ENCODE measurements around the gene DMPK. TPM values are rescaled to one million over a fixed set of nuclear protein-coding genes. Genes with fewer than 3 reads are reported as not detected.

DMPK gene
- total and polyA plus RNA-seq, 2 of the 4 experiments (the other 2 are of a cell fraction): 7.9 to 50.7 TPM

DNA sequence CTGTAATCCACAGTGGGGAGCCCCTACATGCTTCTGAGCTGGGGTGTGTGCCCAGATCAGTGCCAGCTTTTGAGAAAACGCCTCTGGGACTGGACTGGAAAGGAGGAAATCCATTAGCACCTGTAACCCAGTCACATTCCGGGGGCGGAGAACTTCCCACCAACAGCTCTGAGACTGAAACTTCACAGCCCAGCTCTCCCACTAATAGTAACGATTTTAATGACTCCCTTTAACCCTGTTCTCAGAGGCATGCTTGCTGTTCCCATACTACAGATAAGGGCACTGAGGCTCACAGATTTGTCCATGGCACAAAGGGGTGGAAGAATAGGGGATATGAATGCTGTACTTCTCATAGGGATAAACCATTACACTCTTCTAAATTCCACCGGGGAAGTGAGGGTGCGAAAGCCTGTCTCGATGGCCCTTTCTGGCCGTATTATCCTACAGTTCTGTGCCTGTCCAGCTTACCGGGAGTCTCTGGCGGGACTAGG lies 52.4 kb downstream of the DMPK start:
- Histone ChIP-seq H2AK5ac (ENCODE audit: low read depth, low read length) (peak overlapping the region; percentile 96), H3K14ac (replicated peaks; ENCODE audit: low read depth, low read length) (peak overlapping the region; percentile 66), H2BK20ac (ENCODE audit: low read depth, low read length) (no peak overlapping the region), H4K91ac (ENCODE audit: insufficient read depth, low read depth, low read length) (0 out of 2 replicates have a peak overlapping the region, but pooled peaks have one; percentile 37), H3K23ac (ENCODE audit: low read depth, low read length) (peak overlapping the region; percentile 86), H3K4ac (ENCODE audit: low read depth, low read length) (peak overlapping the region; percentile 55), H2BK120ac (ENCODE audit: low read depth, low read length) (no peak overlapping the region), H3K56ac (ENCODE audit: extremely low read depth, insufficient read depth, low read length) (peak overlapping the region; percentile 61), H2AFZ (replicated peaks; ENCODE audit: low read length, poor library complexity) (peak overlapping the region; percentile 86), H3K79me1 (ENCODE audit: low read depth in 1 of 2, low read length in 2 of 2) (peaks cover 31 to 54% of the 10 kb centered on the region in 2 experiments), H3K27me3 (ENCODE audit: control insufficient read depth, insufficient read depth, low read length) (no peaks in the 10 kb centered on the region), H3K9ac (ENCODE audit: low read depth, low read length) (peak overlapping the region; percentile 92), H3K9me3 (ENCODE audit: control insufficient read depth, insufficient read depth, low read length) (no peaks in the 10 kb centered on the region), H4K20me1 (ENCODE audit: insufficient read depth, low read length) (peaks cover 2% of the 10 kb centered on the region; the same call in 1 of the 2 replicates), H3K4me3 (ENCODE audit: insufficient read depth, low read depth, low read length) (peak overlapping the region; percentile 89), H3K36me3 (ENCODE audit: control insufficient read depth, insufficient read depth, low read length) (peaks cover 1% of the 10 kb centered on the region; the same call in 1 of the 2 replicates), H4K5ac (ENCODE audit: low read depth, low read length) (peak overlapping the region; percentile 35), H3K4me2 (ENCODE audit: low read depth, low read length) (peak overlapping the region; percentile 90), H4K8ac (ENCODE audit: low read depth in 2 of 2, low read length in 2 of 2) (peak overlapping the region; percentile 17 to 82; a peak in 1 of 4 replicates), H2BK15ac (ENCODE audit: low read depth, low read length) (peak overlapping the region; percentile 11; the same call in 1 of the 3 replicates), H3K18ac (ENCODE audit: low read depth, low read length) (no peak overlapping the region), H2BK5ac (ENCODE audit: low read depth, low read length, poor library complexity, severe bottlenecking) (peak overlapping the region; percentile 26), H3K9me1 (ENCODE audit: insufficient read depth, low read length) (peaks cover 3% of the 10 kb centered on the region), H2AK9ac (replicated peaks; ENCODE audit: low read depth, low read length, poor library complexity) (peak overlapping the region; percentile 95), H3K4me1 (ENCODE audit: control insufficient read depth, insufficient read depth, low read length) (peaks cover 3% of the 10 kb centered on the region; the same call in 1 of the 2 replicates), H3K27ac (ENCODE audit: insufficient read depth, low read length) (peak overlapping the region; percentile 50)
- ATAC-seq (ENCODE audit: low read depth): no peak; the same call in 1 of the 2 replicates
- BruUV-seq (replicated peaks): no TSS peak
- WGBS, 2 experiments (ENCODE audit: extremely low coverage in 2 of 2, insufficient read length in 1 of 2): 7% methylated on average over 7 of the region's 10 CpGs; no CpG with 5 or more reads in 1 of the 2 experiments
- ChIA-PET POLR2A (ENCODE audit: unreplicated experiment) (no interaction called here), CTCF (no interaction called here)
- TF ChIP-seq NFE2L2 (IDR thresholded peaks at IDR 0.05; ENCODE audit: low read depth, low read length): no peak
- TF ChIP-seq RCOR1 (IDR thresholded peaks at IDR 0.05; ENCODE audit: insufficient replicate concordance, low read length): peak; percentile 38
- no peak for DNase-seq
- dilution Hi-C loops (cut with HindIII; ENCODE audit: low sequenced_read_pairs, unreplicated experiment): no loop called here
- in situ Hi-C loops (cut with MboI; ENCODE audit: low sequenced_read_pairs): no loop called here
- intact Hi-C loops (cut with micrococcal nuclease): loop anchor here (2.0 kb wide), 1 partner anchor 37 kb away; no protein-coding TSS in a partner anchor
